ENCODE measurements around the gene KIF18A. TPM values are rescaled to one million over a fixed set of nuclear protein-coding genes. Genes with fewer than 3 reads are reported as not detected.

KIF18A gene
- total RNA-seq (under 1 TPM; under 0.01 to 0.49 (median 0.34) TPM), polyA plus RNA-seq (1 to 10 TPM in 2 of 3 donors, under 1 TPM in 1; 0.60 to 2.7 (median 1.4) TPM)

DNA sequence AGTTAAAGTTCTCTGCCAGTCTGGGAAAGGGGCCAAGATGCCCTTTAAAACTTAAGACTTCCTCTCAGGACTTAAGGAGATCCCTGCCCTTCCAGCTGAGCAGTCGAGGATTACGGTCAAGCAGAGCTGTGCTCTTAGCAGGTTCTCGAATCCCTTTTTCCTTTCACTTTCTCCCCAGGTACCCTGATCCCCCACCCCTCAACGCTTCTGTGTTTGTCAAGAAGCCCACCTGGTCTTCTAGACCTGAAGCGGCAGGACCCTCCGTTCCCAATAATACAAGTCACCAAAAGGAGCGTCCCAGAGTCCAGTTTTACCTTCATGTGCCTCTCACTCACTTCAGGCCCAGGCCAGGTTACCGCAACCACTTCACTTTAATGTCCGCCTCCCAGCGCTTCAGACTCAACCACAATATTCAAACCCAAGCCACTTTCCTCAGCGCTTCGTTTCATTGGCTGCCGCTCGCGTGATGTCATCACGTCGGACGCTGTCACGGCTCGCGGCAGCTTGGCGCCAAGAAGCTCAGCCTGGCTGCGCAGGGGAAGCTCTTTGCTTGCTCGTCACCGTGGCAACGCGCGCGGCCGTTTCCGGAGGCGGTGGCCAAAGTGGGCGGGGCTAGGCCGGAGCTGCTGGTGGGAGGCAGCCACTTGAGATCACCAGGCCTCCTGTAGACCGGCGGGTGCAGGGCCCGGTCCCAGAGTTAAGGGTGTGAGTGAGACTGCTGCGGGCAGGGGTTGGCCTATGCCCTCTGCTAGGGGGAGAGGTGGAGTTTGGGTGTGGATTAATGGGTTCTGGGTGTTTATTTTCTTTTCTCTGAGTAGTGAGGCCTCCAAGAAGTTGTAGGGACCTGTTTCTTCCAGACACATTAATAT, at the start of gene KIF18A, which contains the start of gene METTL15:
KIF18A (minus strand) TSS at position 407 of the 869 bp plus-strand sequence. CDS start 10,209 bp downstream, outside the sequence.
METTL15 (plus strand) TSS at position 639 of the 869 bp plus-strand sequence. CDS start 4,947 bp downstream, outside the sequence.
- intact Hi-C loops (cut with DNase I): loop anchor here (10.0 kb wide), 1 partner anchor 603 kb away; the partner anchor contains the start of gene LIN7C
- WGBS, 2 donors: 0% methylated on average over 38 of the region's 38 CpGs
- peak; percentile 100 for DNase-seq
- H3K27me3 ChIP-seq: no peaks in the 10 kb centered on the region
- H3K4me1 ChIP-seq: peaks cover 0 to 38% (median 27%) of the 10 kb centered on the region in 4 donors
- H3K4me3 ChIP-seq: peak within 1 kb of the TSS; percentile 41 to 60 (median 54)
- peak within 1 kb of the TSS; percentile 79 to 83 (median 80) for H3K27ac ChIP-seq
- TF ChIP-seq POLR2AphosphoS5 (IDR thresholded peaks at IDR 0.05) (peak; percentile 57 to 89 (median 84)), EP300 (IDR thresholded peaks at IDR 0.05) (peak in 1 of 4 donors; percentile 73), POLR2A (IDR thresholded peaks at IDR 0.05) (peak in 1 of 2 donors; percentile 57)
- TF ChIP-seq, protein P1, sequence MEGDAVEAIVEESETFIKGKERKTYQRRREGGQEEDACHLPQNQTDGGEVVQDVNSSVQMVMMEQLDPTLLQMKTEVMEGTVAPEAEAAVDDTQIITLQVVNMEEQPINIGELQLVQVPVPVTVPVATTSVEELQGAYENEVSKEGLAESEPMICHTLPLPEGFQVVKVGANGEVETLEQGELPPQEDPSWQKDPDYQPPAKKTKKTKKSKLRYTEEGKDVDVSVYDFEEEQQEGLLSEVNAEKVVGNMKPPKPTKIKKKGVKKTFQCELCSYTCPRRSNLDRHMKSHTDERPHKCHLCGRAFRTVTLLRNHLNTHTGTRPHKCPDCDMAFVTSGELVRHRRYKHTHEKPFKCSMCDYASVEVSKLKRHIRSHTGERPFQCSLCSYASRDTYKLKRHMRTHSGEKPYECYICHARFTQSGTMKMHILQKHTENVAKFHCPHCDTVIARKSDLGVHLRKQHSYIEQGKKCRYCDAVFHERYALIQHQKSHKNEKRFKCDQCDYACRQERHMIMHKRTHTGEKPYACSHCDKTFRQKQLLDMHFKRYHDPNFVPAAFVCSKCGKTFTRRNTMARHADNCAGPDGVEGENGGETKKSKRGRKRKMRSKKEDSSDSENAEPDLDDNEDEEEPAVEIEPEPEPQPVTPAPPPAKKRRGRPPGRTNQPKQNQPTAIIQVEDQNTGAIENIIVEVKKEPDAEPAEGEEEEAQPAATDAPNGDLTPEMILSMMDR (IDR thresholded peaks at IDR 0.05): no peak
- H3K9me3 ChIP-seq: no peaks in the 10 kb centered on the region
- H3K36me3 ChIP-seq: no peaks in the 10 kb centered on the region

DNA sequence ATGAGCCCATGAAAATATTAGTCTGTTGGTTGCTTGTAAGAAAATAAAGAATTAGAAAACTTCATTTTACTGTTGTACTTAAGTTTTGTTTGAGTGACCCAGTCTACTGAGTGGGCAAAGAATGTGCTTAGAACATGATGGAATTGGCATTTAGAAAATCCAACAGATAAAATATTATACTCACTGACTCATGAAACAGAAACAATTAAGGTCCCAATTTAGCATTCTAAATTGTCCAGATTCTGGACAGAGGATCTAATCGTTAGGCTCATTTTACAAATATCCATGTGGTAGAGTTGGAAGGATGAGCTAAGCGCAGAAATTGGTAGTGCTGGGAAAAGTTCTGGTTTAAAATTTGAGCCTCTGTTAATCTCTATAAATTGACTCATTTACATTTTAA, 45.6 kb upstream of the KIF18A start:
- DNase-seq: no peak
- WGBS, 2 donors: 96% methylated on average over 2 of the region's 2 CpGs
- H3K36me3 ChIP-seq: peaks cover 0 to 22% (median 1%) of the 10 kb centered on the region in 4 donors
- no peaks in the 10 kb centered on the region for H3K4me1 ChIP-seq
- no peak overlapping the region for H3K27ac ChIP-seq
- TF ChIP-seq EP300 (IDR thresholded peaks at IDR 0.05): no peak
- TF ChIP-seq POLR2AphosphoS5 (IDR thresholded peaks at IDR 0.05): no peak
- no peak for TF ChIP-seq POLR2A (IDR thresholded peaks at IDR 0.05)
- TF ChIP-seq, protein P1 (IDR thresholded peaks at IDR 0.05): no peak
- no peaks in the 10 kb centered on the region for H3K27me3 ChIP-seq
- no peak overlapping the region for H3K4me3 ChIP-seq
- intact Hi-C loops (cut with DNase I): no loop called here
- no peaks in the 10 kb centered on the region for H3K9me3 ChIP-seq

- H3K4me3 ChIP-seq: no peak overlapping the region
- no peaks in the 10 kb centered on the region for H3K4me1 ChIP-seq
- intact Hi-C loops (cut with DNase I): no loop called here
- H3K27ac ChIP-seq: no peak overlapping the region
- H3K9me3 ChIP-seq: no peaks in the 10 kb centered on the region
- H3K27me3 ChIP-seq: no peaks in the 10 kb centered on the region
- peaks cover 0 to 14% (median 1%) of the 10 kb centered on the region in 4 donors for H3K36me3 ChIP-seq
- WGBS, 2 donors: 98% methylated on average over 2 of the region's 2 CpGs
- TF ChIP-seq POLR2A (IDR thresholded peaks at IDR 0.05): no peak
- TF ChIP-seq POLR2AphosphoS5 (IDR thresholded peaks at IDR 0.05): no peak
- no peak for TF ChIP-seq EP300 (IDR thresholded peaks at IDR 0.05)
- TF ChIP-seq, protein P1 (IDR thresholded peaks at IDR 0.05): no peak
- DNase-seq: no peak
These were observed 44.8 kb upstream of the KIF18A start for GRCh38 chr11:28152743-28153142.

- Histone ChIP-seq H3K36me3 (no peaks in the 10 kb centered on the region), H3K9me3 (no peaks in the 10 kb centered on the region), H3K4me3 (no peak overlapping the region), H3K27ac (no peak overlapping the region), H3K4me1 (no peaks in the 10 kb centered on the region), H3K27me3 (no peaks in the 10 kb centered on the region)
- no peak for DNase-seq
- 91 to 92% methylated on average over 2 of the region's 2 CpGs for WGBS, 2 donors
- intact Hi-C loops (cut with DNase I): no loop called here
- TF ChIP-seq POLR2AphosphoS5 (IDR thresholded peaks at IDR 0.05) (no peak), POLR2A (IDR thresholded peaks at IDR 0.05) (no peak), EP300 (IDR thresholded peaks at IDR 0.05) (no peak)
- TF ChIP-seq, protein P1 (IDR thresholded peaks at IDR 0.05): no peak
These were observed 38.3 kb upstream of the KIF18A start for GRCh38 chr11:28146123-28146751.

Measured in sigmoid colon (tissue), 7 donors.